Kidney tubule cell (primary cell): Measurements from ENCODE around the gene PDK2.
A peak's percentile ranks its signal among the peaks of the same experiment; 100 is the strongest.

Experiments used
- DNase-seq: peaks from one replicate; pipeline ENCODE4 v3.0.0-alpha.2; 2018; ENCODE audit warnings: low spot score

Gene PDK2

GRCh38 chr17:50117202-50118051, 22.3 kb downstream of the PDK2 start:
- DNase-seq: peak; percentile 71

DNA sequence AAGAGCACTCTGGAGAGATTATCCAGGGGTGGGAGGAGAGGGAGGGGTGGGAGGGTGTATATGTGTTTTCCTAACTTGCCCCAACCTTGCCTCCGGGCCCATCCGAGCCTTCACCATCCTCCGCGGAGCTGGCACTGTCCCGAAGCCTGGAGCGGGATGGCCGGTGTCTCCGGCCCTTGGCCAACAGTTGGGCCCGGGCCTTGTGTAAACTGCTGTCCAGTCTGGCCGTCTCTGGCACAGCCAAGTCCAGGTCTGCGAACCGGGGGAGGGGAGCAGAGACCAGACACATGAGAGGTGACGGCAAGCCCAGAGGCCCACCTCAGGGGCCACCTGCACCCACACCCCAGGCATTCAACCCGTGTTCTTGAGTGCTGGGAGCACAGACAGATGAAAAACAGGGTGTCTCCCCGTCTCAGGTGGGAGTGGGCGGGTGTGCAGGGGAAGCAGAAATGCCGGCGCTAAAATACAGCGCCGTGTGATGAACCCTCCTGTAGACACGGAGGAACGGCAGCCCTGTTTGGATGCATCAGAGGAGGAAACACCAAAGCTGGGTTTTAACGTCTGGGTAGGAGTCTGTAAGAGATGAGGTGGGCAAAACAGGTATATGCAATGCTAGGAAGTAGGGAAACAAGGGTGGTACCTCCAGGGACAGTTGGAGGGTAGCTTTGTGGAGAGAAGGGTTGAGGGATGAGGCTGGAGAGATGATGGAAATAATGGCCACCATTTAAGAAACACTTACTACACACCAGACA, 23.1 kb downstream of the PDK2 start:
- DNase-seq: no peak

- no peak for DNase-seq
Observed at GRCh38 chr17:50118828-50119218, 23.7 kb downstream of the PDK2 start.

DNA sequence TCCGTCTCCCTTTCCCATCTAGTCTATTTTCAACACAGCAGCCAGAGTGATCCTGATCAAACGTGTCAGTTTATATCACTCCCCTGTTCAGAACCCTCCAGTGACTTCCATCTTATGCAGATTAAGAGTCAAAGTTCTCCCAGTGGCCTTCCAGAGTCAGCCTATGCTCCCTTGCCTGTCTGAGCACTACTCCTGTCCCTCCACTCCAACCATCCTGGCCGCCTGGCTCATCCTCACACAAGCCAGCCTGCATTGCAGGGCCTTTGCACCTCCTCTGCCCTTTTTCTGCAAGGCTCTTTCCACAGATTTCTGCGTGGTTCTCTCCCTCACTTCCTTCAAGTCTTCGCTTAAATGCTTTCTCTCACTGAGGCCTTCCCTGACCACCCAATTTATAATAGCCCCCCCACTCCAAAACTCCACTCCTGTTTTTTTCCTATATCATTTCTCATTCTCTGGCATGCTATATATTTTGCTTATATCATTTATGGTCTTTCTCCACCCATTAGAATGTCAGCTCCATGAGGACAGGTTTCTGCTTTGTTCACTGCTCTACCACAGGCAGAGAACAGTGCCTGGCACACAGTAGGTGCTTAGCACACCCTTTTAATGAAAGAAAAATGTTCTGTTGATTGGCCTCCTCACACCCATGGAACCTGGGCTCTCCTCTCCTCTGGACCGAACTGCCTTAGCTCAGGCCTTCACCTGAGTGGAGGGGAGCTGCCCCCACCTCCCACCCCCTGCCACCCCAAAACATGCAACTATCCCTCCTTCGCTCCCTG, 25.5 kb downstream of the PDK2 start:
- no peak for DNase-seq

GRCh38 chr17:50122945-50123344, 27.8 kb downstream of the PDK2 start:
- DNase-seq: no peak

DNA sequence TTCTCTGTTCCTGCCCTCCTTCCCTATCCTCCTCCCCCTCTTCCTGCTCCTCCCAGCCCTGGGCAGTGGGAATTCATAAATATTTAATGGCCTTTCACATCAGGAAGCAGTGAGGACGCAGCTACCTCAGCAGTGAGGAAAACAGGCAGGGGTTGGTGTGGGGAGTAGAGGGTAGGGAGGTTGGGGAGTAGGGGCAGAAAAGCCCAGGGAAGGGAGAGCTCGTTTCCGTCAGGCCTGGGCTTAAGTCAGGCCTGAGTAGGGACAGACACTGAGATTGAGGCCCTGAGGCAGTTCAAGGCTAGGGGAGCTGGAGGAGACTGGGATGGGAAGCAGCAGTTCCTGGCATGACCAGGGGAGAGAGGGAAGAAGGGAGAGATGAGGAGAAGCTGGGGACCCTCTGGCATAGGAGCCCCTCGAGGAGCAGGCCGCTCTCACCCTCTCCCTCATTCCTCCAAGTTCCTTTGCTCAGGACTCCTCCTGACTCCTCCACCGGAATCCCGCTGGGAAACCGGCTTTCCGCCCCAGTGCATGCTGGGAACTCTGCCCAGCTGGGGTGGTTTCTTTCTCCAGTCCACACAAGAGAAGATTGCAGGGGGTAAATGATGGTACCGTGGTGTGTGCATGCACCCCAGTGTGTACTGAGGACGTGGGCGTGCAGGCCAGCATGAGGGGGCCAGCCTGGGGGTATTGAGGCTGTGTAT, 28.6 kb downstream of the PDK2 start:
- peak; percentile 63 for DNase-seq

GRCh38 chr17:50125420-50125997, 30.4 kb downstream of the PDK2 start:
- no peak for DNase-seq

DNA sequence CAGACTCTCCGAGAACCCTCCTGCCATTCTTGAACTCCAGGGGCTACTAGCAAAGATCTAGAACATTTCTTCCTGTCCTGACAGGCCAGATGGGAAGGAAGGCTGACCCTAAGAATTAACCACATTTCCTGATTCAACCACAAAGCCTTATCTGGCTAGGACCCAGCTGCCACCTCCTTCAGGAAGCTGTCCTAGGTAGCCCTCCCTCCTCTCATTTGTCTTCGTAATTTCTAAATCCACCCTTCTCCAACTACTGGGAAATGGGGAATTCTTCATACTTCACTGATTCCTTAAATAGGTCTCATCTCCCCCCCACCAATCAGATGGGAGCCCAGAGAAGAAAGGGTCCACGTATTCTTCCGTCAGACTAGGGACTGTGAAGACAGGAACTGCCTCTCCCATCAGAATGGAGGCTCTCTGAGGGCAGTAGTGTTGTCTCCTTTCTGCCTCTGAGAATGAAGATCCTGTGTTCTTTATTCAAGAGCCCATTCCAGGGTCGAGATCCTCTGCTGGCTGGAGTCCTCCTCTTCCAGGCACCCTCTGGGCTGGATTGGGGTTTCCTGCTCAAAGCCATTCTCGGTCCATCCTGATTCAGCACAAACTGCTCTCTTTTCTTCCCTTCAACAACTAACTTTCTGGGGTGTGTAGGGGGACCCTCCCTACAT, 32.7 kb downstream of the PDK2 start:
- DNase-seq: peak; percentile 40

GRCh38 chr17:50128441-50129352, 33.5 kb downstream of the PDK2 start:
- DNase-seq: no peak

DNA sequence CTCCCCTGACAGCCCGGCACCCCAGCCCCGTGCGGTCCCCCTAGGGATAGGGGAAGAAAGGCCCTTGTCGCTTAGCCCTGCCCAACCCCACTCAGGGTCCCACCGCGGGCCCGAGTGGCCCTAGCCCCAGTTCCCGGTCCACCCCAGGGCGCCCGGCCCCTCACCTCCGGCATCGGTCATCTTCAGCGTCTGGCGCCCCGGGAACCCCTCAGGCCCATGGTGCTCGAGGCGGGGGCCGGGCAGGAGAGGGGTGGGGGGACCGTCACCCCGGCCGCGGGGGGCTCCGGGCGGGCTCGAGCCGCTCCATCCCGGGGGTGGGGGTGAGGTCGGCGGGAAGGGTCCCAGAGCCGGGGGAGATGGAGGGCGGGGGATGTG, 34.2 kb downstream of the PDK2 start:
- no peak for DNase-seq

DNA sequence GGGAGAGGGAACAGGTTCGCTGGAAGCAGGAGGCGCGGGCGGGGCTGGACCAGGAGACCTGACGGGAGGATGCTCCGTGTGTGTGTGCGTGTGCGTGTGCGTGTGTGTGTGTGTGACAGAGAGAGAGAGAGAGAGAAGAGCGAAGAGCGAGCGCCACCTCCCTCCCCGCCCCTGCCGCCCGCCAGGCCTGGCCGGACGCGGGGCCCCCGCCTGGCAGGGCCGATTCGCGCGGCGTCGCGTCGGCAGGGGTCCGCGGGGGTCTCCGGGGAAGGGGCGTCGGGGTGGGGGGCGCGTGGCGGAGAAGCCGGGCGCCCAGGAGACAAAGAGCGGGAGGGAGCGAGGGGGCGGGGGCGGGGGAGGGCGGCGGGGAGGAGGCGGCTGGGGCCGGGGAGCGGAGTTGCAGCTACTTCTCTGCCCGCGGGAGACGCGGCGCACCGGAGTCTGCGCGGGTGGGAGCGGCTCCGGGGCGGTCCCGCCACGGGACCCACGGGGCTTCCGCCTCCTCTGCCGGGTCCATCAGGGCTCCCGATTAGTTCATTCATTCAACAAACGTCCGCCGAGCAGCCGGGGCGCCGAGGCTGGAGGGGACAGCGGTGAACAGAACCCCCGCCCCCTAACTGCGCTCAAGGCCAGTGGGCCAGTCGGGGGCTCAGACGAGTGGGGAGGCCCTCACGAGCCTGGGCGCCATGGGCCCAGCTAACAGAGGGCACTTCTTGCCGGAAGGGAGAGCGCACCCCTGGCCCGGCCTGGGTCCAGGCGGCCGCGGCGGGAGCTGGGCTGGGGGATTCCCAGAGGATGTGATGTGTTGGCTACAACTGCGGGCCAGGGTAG, 34.8 kb downstream of the PDK2 start, which contains the start of gene SAMD14:
TSS of gene SAMD14 (minus strand) at position 433 of the 831 bp plus-strand sequence. CDS start 5,201 bp downstream, outside the sequence.
- DNase-seq: peak; percentile 45

GRCh38 chr17:50130559-50131305, 35.6 kb downstream of the PDK2 start:
- no peak for DNase-seq

- no peak for DNase-seq
Observed at GRCh38 chr17:50132104-50132794, 37.1 kb downstream of the PDK2 start.

DNA sequence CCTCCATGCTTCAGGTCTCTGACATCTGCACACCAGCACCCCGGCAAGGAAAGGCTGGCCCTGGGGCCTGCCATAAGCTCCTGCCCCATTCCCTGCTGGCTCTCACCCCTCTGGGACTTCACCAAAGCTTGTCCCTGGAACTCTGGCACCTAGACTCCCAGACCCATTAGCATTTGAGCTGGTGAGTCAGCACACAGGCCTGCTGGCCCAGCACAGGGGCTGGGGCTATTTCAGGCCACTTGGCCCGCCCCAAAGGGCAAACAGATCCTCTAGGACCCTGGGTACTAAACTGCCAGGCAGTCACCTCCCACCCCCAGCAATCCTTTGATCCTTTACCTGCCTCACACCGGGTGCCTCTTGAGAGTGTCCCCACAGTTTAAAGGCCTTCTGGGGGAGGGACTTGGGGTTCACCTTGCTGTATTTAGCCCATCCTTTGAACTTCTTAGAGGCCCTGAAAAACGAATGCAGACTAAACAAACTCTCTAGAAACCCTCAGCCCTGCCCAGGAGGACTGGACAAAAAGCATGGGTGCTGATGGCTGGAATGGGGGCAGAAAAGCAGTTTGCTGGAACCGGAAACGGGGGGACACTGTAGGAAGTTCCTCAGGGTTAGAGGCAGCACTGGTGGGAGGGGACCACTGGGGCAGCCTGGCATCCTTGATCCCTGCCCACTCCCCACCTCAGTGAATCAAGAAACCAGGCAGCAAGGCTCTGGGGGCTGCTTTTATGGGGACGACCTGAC, 38.0 kb downstream of the PDK2 start:
- DNase-seq: peak; percentile 65

GRCh38 chr17:50133769-50134099, 38.6 kb downstream of the PDK2 start:
- no peak for DNase-seq

- no peak for DNase-seq
Observed at GRCh38 chr17:50134206-50135110, 39.3 kb downstream of the PDK2 start.
